Right ventricle myocardium superior (tissue), 1 donor: ENCODE results near the gene DSPP. TPM values are rescaled to one million over a fixed set of nuclear protein-coding genes. Genes with fewer than 3 reads are reported as not detected.
A peak's percentile ranks its signal among the peaks of the same experiment; 100 is the strongest.

ENCODE experiments used
- ATAC-seq: fragments of 200-7000 bp; cut with Tn5 transposase; one replicate; pipeline ENCODE4 v1.9.1; 2020; ENCODE audit warnings: mild to moderate bottlenecking; ENCODE audit not compliant: poor library complexity
- DNase-seq: peaks from one replicate; pipeline ENCODE4 v3.0.0-alpha.2; 2020
- intact Hi-C: fragments of 100-400 bp; cut with DNase I; formaldehyde crosslinking; loops from one replicate; pipeline ENCODE4 v1.11.2; 2022
- total RNA-seq: library from RNA; stranded (reverse); fragmentation: NEBNext Ultra II Directional; extraction: Animal tissue kit (Norgen Biotek cat#: 25700); gene quantifications from one replicate; pipeline ENCODE4 v1.2.1, GENCODE V29; 2021
- donor health status: DM: no; HTN: yes; CAD: no; lungs with severe emphysema.

DSPP gene
- total RNA-seq, 1 donor from 2014 or later: not detected

DNA sequence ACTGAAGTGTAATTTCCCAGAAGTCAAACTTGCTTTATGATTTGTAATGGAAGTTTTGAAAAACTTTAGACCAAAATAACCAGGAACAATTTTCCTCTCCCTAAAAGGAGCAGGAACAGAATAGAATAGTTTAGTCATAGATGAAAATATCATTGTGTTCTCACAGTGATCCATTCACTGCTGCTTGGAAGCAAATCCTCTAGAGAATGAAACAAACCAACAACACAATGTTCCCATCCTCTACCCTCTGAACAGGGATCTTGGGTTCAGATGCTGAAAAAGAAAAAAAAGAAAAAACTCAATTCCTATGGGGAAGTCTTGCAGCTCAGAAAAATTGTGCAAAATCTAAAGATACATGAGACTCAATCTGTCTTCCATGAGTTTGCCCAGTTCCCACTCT, 12.2 kb downstream of the DSPP start:
- intact Hi-C loops: no loop called here

GRCh38 chr4:87622303-87622702, 14.0 kb downstream of the DSPP start:
- ATAC-seq (no peak), DNase-seq (no peak)
- intact Hi-C loops: no loop called here

More for the DNA sequence above, 12.2 kb downstream of the DSPP start:
- ATAC-seq: peak; percentile 97
- no peak for DNase-seq

DNA sequence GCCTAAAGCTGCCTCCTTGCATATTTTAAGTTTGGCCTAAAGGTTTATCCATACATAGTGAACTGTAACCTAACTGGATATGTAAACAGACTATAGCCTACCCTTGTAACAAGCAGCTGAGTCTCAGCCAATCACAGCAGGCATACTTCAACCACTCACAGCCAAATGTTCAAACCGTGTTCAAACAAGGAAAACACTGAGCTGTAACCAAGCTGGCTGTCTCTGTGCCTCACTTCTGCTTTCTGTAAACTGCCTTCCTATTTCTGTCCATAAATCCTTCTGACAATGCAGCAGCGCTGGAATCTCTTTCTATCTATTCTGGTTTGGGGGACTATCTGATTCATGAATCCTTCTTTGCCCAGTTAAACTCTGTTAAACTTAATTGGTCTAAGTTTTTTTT, 16.4 kb downstream of the DSPP start:
- intact Hi-C loops: no loop called here
- ATAC-seq: no peak
- DNase-seq: no peak

- no peak for ATAC-seq
- intact Hi-C loops: no loop called here
- no peak for DNase-seq
Measured at GRCh38 chr4:87631668-87632067, 23.3 kb downstream of the DSPP start.

DNA sequence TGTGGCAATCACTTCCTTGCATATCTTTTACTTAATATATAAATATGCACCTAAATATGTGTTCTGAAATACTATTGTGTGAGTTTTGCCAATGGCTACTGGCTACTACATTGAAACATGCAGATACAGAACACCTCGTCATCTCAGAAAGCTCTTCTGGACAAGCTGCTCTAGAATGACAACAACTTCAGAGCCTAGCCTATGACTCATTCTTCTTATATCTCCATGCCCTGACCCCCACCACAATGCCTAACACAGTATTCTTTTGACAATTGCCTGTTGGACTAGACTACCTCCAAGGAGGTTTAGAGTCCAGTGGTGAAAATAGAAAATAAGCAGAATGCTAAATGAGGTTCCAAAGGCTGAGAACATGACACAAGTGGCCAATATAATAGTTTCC, 24.1 kb downstream of the DSPP start:
- DNase-seq (no peak), ATAC-seq (no peak)
- intact Hi-C loops: no loop called here

- DNase-seq (no peak), ATAC-seq (no peak)
- intact Hi-C loops: no loop called here
Measured at GRCh38 chr4:87633243-87633642, 24.9 kb downstream of the DSPP start.

DNA sequence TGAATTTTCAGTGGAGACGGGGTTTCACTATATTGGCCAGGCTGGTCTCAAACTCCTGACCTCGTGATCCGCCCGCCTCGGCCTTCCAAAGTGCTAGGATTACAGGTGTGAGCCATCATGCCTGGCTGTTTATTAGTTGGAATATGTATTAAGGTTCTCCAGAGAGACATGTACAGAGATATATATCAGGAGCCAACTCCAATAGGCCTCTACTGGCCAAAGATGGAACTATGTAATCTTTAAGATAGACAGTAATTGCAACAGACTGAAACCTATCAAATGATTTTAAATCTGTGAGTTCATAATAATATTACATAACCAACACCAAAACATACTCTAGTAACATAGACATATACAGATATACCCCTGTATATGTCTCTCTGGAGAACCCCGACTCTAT, 36.0 kb downstream of the DSPP start:
- ATAC-seq (no peak), DNase-seq (no peak)
- intact Hi-C loops: no loop called here

DNA sequence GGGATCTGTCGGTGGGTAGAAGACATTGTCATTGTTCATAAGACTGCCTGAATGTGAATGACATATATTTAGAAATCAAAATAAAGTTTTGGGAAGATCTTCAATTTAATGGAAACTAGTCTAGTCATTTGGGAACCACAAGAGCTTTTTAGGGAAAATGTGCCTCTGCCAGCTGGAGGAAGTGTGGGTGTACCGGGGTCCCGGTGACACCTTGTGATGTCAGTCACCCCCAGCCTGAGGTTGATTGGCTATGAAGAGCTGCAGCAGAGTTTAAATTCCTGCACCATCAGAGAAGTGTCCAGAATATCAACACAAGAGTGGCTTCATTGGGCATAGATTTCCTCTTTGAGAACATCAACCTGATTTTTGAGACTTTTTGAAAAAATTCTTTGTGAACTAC, 41.7 kb downstream of the DSPP start, which contains the start of gene DMP1:
Gene DMP1 (plus strand): TSS at position 301 of the 400 bp plus-strand sequence. CDS start 6,213 bp downstream, outside the sequence.
- intact Hi-C loops: no loop called here
- DNase-seq: no peak
- no peak for ATAC-seq

DNA sequence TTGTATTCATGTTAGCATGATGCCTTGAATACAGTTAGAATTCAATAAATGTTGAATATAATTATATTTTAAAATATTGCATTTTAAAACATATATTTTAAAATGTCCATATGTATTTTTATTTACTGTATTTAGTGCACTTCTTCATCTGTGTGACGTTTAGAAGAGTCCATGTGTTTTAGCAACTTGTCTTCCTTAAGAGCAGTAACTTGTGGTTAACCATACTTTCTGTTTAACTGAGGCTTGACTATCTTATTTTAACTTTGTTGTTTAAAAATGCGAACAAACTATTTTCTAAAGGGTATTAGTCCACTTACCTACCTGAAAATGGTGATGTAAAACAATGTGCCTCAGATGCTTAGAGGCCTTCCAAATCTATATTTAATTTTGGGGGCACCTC, 42.6 kb downstream of the DSPP start:
- no peak for ATAC-seq
- intact Hi-C loops: no loop called here
- no peak for DNase-seq

DNA sequence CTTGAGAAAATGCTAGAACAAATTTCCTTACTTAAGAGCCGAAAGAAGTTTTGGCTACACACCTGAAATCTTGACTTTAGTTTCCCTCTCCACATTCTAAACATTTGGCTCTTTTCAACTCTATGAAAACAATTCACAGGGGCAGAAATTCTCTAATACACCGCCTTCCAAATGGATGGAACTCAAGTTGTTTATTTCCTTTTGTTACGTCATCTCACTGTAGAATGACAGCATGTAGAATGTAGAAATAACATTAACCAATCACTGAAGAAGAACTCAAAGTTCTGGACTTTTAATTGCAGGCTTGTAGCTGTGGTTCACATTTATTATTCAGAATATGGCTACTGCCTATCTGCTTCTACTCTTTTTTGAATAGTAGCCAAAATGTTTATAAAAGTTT, 43.6 kb downstream of the DSPP start:
- DNase-seq (no peak), ATAC-seq (no peak)
- intact Hi-C loops: no loop called here

DNA sequence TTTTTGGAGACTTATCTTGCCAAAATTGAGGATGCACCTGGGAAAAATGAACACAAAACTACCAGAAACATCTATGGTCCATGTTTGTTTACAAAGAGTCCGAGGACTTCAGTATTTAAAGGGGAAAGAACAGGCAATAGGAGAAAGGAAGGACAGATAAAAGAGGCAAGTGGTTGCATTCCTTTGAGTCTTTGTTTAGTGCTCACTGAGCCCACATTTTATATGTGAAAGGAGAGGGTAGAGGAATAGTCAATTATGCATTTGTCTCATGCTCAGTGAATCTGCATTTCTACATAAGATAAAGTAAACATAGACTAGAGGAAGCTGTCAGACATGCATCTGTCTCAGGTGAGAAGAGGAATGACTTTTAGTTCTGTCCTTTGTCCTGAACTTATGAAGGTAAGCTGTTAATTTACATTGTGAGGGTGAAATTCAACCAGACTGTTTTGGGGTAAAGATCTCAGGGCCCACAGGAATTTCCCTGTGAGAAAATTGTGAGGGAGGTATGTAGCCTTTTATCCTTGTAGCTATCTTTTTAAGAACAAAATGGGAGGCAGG, 46.2 kb downstream of the DSPP start:
- DNase-seq (no peak), ATAC-seq (no peak)
- intact Hi-C loops: no loop called here

- no peak for DNase-seq
- no peak for ATAC-seq
- intact Hi-C loops: no loop called here
Measured at GRCh38 chr4:87657525-87657924, 49.2 kb downstream of the DSPP start.

GRCh38 chr4:87659247-87659931, 51.1 kb downstream of the DSPP start:
- no peak for ATAC-seq
- intact Hi-C loops: no loop called here
- DNase-seq: no peak

DNA sequence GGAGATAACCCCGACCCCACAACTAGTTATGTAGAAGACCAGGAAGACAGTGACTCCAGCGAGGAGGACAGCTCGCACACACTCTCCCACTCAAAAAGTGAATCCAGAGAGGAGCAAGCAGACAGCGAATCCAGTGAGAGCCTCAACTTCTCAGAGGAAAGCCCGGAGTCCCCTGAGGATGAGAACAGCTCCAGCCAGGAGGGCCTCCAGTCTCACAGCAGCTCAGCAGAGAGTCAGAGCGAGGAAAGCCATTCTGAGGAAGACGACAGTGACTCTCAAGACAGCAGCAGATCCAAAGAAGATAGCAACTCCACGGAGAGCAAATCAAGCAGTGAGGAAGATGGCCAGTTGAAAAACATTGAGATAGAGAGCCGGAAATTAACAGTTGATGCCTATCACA, 54.5 kb downstream of the DSPP start:
- ATAC-seq (no peak), DNase-seq (no peak)
- intact Hi-C loops: no loop called here

Other genes starting within 250 kb of the DSPP start
- 13.1 TPM for gene HSD17B11, start 217.3 kb upstream of the DSPP start, total RNA-seq
- 28.4 TPM for gene NUDT9, start 186.0 kb upstream of the DSPP start, total RNA-seq
- gene SPARCL1, start 79.2 kb upstream of the DSPP start, total RNA-seq: 361 TPM
- not detected for gene DMP1, start 41.8 kb downstream of the DSPP start, total RNA-seq
- not detected for gene IBSP, start 191.0 kb downstream of the DSPP start, total RNA-seq
- gene MEPE, start 224.4 kb downstream of the DSPP start, total RNA-seq: not detected